HG02870 (cell line): ENCODE measurements around the gene PSMB4.
"Not testable (repeated sequence)": the region's sequence is repeated elsewhere in the genome, so short reads cannot be mapped to it uniquely, and the experiment has no call there.

Source experiments
- ATAC-seq: cut with Tn5 transposase; IDR thresholded peaks from one replicate; pipeline ENCODE4 v1.9.1; 2021; ENCODE audit warnings: mild to moderate bottlenecking, moderate library complexity; ENCODE audit not compliant: unreplicated experiment

PSMB4 gene

DNA sequence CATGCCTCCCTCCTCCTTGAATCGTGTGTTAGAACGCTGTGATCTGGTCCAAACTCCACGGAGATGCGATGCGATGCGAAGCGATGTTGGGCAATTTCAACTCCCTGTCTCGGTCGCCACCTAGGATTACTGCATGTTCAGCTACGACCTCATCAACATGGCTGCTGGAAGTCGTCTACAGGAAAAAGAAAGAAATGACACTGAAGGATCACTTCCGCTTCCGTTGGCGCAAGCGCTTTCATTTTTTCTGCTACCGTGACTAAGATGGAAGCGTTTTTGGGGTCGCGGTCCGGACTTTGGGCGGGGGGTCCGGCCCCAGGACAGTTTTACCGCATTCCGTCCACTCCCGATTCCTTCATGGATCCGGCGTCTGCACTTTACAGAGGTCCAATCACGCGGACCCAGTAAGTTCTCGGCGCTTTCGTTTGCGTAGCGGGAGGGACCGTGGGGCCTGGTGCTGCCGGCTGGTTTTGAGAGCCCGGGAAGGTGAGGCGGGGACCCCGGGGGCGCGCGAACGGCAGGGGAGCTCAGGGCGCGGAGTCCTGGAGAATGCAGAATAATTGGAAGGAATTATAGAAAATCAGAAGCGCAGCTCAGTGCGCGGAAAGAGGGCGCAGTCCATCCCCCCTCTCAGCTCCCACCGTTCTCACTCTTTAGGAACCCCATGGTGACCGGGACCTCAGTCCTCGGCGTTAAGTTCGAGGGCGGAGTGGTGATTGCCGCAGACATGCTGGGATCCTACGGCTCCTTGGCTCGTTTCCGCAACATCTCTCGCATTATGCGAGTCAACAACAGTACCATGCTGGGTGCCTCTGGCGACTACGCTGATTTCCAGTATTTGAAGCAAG is at the start of gene PSMB4:
TSS of gene PSMB4 (plus strand) at position 250 of the 848 bp plus-strand sequence. CDS start at position 265, 15 bp downstream.
- no peak for ATAC-seq

DNA sequence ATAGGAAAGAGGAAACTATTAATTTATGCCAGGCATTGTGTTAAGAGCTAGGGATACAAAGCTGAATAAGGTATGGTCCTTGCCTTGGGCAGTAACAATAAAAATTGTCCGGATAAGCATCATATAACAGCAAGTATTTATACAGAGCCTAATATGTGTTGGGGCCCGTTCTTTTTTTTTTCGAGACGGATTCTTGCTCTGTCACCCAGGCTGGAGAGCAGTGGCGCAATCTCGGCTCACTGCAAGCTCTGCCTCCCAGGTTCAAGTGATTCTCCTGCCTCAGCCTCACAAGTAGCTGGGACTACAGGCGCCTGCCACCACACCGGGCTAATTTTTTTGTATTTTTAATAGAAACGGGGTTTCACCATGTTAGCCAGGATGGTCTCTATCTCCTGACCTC is 49.0 kb upstream of the PSMB4 start:
- ATAC-seq: not testable (repeated sequence)

- no peak for ATAC-seq
Observed at GRCh38 chr1:151352021-151352718, 47.2 kb upstream of the PSMB4 start.

GRCh38 chr1:151356696-151357095 is 42.7 kb upstream of the PSMB4 start:
- ATAC-seq: no peak

GRCh38 chr1:151361883-151362282 is 37.5 kb upstream of the PSMB4 start:
- ATAC-seq: no peak

- ATAC-seq: no peak
Observed at GRCh38 chr1:151362308-151363155, 36.8 kb upstream of the PSMB4 start.

DNA sequence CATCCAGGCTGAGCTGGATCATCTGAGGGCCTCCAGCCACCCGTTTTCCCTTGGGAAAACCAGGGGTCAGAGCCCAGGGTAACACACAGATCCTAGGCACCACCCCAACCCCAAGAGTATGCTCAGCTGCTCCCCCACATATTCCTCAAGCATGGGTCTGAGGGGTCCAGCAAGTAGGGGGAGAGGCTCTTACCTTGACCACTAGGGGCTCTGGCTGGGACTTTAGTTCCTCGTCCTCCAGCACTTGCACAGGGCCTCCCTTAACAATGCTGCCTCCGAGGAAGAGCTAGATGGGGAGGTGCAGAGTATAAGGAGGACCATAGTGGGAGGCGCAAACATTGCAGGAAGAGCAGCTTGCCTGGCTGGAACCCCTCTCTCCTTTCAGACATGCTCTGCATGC is 34.4 kb upstream of the PSMB4 start:
- ATAC-seq: no peak

GRCh38 chr1:151367658-151368392 is 31.5 kb upstream of the PSMB4 start:
- ATAC-seq: no peak

- no peak for ATAC-seq
Observed at GRCh38 chr1:151368393-151369301, 30.7 kb upstream of the PSMB4 start.

DNA sequence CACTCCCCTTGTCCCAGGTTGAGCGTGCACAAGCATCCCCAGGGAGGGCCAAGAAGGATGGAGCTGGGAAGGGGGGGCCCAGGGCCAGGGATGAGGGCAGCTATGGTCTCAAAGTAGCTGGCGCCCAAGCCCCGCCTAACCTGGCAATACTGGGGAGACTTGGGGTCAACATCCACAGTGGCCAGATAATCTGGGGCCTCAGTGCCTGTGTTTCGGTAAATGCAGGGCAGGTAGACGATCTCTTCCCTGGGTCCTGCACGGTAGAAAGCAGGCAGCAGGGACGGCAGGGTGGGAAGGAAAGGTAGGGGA is 30.1 kb upstream of the PSMB4 start:
- no peak for ATAC-seq

DNA sequence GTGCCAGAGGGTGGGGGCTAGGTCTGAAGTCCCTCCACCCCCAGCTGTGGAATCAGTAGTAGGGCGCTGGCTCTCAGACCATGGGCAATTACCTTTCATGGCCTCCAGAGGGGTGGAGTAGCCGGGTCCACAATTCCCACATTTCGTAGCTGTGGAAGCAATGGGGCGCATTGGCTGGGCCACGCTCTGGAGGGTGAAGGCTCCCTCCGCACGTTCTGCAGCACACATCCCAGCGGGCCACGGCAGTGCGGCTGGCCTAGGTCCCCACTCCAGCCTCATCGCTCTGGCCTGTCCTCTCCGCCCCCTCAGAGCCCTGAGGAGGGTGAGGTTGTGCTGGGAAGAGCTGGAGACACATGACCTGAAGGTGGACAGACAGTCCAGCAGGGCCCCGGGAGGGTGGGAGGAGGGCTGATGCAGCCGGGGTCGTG is 29.7 kb upstream of the PSMB4 start:
- ATAC-seq: no peak

GRCh38 chr1:151370211-151370911 is 29.0 kb upstream of the PSMB4 start:
- no peak for ATAC-seq

DNA sequence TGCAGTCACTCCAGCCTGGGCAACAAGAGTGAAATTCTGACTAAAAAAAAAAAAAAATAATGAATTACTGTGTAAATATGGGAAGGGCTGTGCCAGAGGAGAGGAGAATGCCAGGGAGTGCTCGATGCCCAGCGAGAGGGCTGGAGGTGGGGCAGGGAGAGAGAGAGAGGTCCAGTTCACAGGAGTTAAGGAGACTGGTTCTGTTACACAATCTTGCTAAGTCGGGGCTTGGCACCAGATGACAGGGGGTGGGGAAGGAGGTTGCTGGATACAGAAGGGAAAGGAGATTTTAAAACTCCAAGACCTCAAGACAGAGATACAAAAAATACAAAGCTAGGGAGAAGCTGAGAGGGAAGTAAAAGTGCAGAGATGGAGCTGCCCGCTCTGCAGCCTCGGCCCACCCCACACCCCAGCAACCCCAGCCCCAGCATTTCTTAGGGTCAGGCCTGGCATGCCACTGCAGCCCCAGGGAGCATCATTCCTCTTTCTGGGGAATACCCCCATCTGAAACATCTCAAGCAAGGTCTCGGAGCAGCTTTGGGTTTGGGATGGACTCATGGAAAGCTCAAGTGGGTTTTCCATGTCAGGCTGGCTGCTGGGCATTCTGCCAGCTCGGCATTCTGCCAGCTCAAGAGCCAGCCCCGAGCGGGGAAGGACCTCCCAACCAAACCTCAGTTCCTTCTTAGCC is 27.9 kb upstream of the PSMB4 start:
- no peak for ATAC-seq

- no peak for ATAC-seq
Observed at GRCh38 chr1:151372058-151372934, 27.1 kb upstream of the PSMB4 start, which contains the start of gene SELENBP1. SELENBP1 (minus strand) TSS chr1:151372705; CDS start chr1:151372641, 64 bp downstream.

GRCh38 chr1:151373196-151373595 is 26.2 kb upstream of the PSMB4 start:
- no peak for ATAC-seq

- no peak for ATAC-seq
Observed at GRCh38 chr1:151377150-151377884, 22.1 kb upstream of the PSMB4 start.

GRCh38 chr1:151384584-151384983 is 14.8 kb upstream of the PSMB4 start:
- no peak for ATAC-seq
